ENCODE measurements around the gene OR10A4.
"Not testable (repeated sequence)": the region's sequence is repeated elsewhere in the genome, so short reads cannot be mapped to it uniquely, and the experiment has no call there.

GRCh38 chr11:6887711-6888110 is 11.3 kb downstream of the OR10A4 start:
- not testable (repeated sequence) for TF ChIP-seq CTCF, POLR2A (IDR thresholded peaks at IDR 0.05)

Data from ovary (tissue), 3 donors.